Gastroesophageal sphincter (tissue), 3 donors: ENCODE data around the gene SGO2.
A peak's percentile ranks its signal among the peaks of the same experiment; 100 is the strongest.

ENCODE experiments used
- CTCF ChIP-seq, 4 experiments: fragments of 200-600 bp in 2 of 4; fragments of 450-650 bp in 2 of 4; sonication (generic) in 1 of 4; IDR thresholded peaks; one replicate each; pipeline ENCODE4 v1.5.1; 2017 to 2019; ENCODE audit warnings: antibody characterized with exemption in 4 of 4, mild to moderate bottlenecking in 2 of 4, moderate library complexity in 2 of 4
- EP300 ChIP-seq: sonication (generic); formaldehyde crosslinking; IDR thresholded peaks from one replicate; pipeline ENCODE4 v1.6.1; 2017; ENCODE audit warnings: antibody characterized with exemption, mild to moderate bottlenecking
- POLR2A ChIP-seq, 2 donors: fragments of 450-650 bp; IDR thresholded peaks; one replicate each; pipeline ENCODE4 v1.6.1; 2017; ENCODE audit warnings: antibody characterized with exemption in 2 of 2, mild to moderate bottlenecking in 2 of 2, moderate library complexity in 1 of 2
- POLR2AphosphoS5 ChIP-seq: sonication (generic); formaldehyde crosslinking; IDR thresholded peaks from one replicate; pipeline ENCODE4 v1.6.1; 2017; ENCODE audit warnings: antibody characterized with exemption

DNA sequence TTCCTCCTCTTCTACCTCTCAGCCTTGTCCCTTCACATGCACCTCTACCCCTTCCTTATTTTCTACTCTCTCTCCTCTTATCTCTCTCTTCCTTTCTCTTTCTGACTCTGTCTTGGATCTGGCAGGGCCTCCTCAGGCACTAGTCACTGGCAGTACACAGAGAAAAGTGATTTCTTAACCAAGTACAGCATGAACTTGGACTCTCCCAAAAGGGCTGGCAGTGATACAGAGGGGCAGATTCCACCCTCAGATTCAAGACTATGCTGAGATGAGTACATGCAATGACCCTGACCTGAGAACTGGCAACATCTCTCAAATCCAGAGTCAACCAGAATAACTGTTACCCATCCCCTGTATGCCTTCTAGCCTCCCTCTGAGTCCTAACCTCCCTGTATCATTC lies 64.1 kb downstream of the SGO2 start:
- TF ChIP-seq CTCF (IDR thresholded peaks at IDR 0.05) (no peak), POLR2A (IDR thresholded peaks at IDR 0.05) (peak in 1 of 2 donors; percentile 10), POLR2AphosphoS5 (peak; percentile 44), EP300 (no peak)
